ENCODE results near the gene NSMF.

The NSMF gene

DNA sequence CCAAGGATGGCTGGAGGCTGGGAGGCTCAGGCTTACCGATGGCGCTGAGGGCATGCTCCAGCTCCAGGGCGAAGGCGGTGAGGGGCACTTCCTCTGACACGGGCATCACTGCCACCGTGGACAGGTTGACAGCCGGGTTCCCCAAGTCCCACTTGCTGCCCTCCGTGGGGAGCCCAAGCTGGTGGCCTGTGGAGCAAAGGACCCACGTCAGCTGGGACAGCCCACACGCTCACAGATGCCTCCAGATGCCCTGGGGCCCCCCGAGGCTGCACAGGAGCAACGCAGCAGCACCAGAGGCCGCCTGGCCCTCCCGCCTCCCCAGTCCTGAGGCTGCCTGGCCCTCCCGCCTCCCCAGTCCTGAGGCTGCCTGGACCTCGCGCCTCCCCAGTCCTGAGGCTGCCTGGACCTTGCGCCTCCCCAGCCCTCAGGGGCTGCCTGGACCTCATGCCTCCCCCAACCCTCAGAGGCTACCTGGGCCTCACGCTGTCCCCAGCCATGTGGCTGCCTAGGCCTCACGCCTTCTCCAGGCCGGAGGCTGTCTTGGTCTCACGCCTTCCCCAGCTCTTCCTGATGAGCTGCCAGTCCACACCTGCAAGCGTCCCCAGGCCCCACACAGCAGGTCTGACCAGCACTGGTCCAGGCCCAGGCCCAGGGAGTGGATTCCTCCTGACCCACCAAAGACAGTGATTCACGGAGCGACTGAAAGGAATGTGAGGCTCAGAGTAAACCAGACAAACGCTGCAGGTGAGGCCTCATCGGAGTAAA lies 25.6 kb upstream of the NSMF start:
- TF ChIP-seq, protein P1, sequence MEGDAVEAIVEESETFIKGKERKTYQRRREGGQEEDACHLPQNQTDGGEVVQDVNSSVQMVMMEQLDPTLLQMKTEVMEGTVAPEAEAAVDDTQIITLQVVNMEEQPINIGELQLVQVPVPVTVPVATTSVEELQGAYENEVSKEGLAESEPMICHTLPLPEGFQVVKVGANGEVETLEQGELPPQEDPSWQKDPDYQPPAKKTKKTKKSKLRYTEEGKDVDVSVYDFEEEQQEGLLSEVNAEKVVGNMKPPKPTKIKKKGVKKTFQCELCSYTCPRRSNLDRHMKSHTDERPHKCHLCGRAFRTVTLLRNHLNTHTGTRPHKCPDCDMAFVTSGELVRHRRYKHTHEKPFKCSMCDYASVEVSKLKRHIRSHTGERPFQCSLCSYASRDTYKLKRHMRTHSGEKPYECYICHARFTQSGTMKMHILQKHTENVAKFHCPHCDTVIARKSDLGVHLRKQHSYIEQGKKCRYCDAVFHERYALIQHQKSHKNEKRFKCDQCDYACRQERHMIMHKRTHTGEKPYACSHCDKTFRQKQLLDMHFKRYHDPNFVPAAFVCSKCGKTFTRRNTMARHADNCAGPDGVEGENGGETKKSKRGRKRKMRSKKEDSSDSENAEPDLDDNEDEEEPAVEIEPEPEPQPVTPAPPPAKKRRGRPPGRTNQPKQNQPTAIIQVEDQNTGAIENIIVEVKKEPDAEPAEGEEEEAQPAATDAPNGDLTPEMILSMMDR (IDR thresholded peaks at IDR 0.05), result no peak

DNA sequence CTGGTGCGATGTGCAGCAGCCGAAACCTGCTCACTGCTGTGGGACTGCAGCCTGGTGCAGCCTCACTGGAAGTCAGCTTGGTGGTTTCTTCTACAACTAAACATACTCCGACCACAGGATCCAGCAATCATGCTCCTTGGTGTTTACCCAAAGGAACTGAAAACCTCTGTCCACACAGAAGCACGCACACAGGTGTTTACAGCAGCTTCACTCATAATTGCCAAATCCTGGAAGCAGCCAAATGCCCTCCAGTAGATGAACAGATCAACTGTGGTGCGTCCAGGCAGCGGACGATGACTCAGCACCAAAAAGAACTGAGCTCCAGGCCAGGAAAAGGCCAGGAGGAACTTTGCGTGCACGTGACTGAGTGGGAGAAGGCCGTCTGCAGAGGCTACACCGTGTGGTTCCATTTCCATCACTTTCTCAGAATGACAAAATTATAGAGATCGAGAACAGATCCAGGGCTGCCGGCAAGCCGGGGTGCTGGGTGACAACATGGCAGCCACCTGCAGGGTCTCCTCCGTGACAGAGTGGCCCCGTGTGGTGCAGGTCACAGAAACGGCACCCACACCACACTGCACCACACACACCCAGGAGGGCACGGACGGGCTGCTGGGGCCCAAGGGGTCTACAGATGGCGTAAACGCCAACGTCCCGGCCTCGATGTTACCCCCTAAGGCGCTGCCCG lies 23.1 kb upstream of the NSMF start:
- TF ChIP-seq, protein P1 (IDR thresholded peaks at IDR 0.05), result no peak

DNA sequence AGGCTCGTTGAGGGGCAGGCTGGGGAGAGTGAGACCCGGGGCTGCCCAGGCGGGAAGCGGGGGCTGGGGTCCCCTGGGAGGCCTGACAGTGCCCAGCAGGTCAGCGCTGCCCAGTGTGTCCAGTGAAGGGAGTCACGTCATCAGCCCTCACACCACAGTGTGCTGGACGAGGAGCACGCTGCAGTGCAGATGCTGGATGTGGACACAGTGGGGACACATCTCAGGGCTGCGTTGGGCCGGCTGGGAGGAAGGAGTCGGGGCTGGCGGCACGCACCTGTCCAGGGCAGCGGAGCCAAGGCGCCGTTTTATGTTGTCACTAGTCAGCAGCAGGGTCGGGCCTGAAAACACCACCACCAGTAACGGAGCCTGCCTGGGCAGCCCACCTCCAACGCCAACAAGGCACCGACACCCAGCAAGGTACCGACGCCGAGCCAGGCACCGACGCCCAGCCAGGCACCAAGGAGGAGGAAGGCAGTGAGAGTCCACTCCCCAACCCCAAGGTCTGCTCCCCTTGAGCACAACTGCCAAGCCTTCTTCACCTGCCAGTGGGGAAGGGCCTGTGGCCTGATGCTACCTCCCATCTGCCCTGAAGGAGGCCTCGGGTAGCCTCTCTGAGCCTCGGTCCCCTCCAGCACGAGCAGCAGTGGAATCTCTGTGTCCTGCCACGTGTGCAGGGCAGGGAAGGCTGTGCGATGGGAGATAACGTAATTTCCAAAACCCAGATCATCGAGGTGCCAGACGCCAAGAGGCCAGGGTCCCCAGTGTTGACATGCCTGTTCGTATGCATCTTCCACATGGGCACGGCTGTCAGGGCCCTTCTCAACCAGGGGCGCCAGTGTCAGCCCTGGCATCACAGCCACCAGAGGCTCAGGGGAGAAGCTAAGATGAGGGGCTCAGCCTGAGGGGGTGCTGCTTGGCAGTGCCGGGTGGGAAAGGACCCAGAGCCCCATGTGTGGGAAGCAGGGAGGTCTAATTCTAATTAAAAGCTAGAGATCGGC lies 21.9 kb upstream of the NSMF start:
- TF ChIP-seq, protein P1 (IDR thresholded peaks at IDR 0.05), result no peak

DNA sequence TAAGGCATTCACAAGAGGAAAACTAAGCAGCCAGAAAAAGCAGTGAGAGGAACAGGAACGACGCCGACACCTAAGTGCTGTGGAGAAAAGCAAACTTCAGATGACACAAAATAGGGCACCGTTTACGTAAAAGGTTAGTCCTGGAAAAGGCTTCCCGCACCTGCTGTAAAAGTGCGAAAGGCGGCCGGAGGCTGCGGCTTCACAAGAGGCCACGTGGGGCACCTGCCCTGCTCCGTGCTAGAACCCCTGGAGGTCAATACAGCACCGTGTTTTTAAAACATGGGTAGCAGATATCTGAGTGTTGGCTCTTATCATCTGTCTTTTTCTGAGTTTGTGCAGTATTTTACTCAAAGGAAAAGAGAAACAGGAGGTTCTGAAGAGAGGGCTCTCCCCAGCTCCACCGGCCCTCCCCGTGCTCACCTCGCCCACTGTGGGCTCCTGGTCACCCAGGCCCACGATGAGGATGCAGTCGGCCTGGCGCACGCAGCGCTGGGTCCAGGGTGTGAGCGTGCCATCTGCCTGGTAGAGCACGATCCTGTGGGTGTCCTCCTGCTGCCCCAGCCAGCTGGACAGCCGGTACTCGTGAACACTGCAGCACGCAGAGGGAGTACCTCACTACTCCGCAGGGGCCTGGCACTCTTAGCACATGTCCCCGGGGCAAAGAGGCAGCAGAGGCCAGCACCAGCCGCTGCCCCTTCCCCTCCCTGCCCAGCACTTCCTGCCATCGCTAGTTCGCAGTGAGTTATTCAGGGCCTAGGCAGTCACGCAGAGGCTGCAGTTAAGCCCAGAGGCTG lies 21.0 kb upstream of the NSMF start:
- TF ChIP-seq, protein P1 (IDR thresholded peaks at IDR 0.05), result no peak

DNA sequence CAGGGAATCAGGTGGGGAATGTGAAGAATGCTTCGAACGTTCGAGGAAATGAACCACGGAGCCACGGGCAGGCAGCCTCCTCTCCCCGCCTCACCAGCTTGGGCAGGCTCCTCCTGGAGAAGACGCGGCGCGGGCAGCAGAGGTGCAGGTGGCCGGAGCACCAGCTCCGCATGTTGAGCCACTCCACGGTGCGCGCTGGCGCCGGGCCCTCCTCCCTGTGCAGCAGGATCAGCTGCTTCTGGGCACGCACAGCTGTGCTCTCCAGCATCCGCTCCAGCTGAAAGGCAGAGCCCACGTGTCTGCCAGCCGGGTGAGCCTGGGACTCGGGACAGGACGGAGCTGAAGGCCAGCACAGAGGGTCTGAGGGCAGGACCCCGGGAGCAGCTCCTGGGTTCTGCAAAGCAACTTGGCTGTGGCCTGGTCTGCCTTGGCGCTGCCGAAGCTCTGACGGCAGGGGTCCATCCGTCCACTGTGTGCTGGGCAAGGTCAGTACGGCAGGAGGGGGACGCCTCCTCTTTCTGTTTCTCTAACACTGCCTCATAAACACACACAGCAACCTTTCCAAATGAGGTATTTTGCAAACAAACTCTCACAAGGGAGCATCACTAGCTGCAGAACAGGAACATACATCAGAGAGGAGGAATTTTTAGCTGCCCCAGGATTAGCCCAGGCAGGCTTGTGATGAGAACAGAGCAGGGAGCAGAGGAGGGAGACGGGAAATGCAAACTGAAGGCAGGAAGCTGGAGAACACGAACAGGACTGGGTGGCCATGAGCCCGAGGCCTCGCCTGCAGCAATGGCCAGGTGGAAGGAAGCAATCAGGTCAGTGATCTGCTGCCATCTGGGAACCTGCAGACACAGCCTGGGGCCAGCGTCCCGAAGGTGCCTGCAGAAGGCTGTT lies 20.1 kb upstream of the NSMF start:
- TF ChIP-seq, protein P1 (IDR thresholded peaks at IDR 0.05), result no peak

DNA sequence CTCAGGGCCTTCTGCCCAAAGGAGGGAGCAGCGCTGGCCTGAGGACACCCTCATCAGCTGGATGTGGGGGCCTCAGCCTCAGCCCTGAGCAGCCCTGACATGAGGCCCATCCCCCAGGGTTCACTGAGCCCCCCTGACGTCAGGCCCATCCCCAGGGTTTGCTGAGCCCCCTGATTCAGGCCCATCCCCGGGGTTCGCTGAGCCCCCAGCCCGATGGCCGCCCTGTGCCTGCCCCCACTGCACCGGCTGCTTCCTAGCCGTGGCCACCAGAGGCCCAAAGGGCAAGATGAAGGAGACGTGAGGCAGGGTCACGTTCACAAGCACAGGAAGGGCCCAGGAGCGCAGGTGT lies 19.5 kb upstream of the NSMF start:
- TF ChIP-seq, protein P1 (IDR thresholded peaks at IDR 0.05), result no peak
